Stimulated activated CD4-positive, alpha-beta T cell treated with anti-CD3 and anti-CD28 coated beads, Interleukin-4, amount 100 ng/mL, for 48 hours (primary cell): ENCODE data around the gene MTHFD1.

Source experiments
- DNase-seq, 2 donors: peaks; one replicate each; pipeline ENCODE4 v3.0.0-alpha.2; 2020; ENCODE audit warnings: low read depth in 2 of 2

MTHFD1 gene

DNA sequence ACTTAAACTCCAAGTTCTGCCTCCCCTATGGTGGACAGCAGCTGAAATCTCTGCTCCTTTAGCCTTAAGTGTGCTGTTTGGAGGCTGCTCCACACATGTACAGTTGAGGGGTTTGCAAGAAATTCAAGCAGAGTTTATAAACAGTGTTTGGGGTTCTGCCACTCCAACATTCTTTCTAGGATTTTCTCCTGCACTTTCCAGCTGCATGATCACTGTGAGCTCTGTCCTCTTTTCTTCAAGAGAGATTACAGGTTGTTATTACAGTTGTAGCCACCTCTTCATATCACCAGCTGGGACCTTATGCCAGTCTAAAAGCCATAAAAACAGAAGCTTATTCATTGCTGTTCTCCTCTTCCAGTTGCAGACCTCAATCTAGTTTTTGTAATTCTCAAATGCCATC lies 107.1 kb downstream of the MTHFD1 start:
- DNase-seq, result no peak

- no peak for DNase-seq
These were observed 108.6 kb downstream of the MTHFD1 start for GRCh38 chr14:64496764-64497163.

DNA sequence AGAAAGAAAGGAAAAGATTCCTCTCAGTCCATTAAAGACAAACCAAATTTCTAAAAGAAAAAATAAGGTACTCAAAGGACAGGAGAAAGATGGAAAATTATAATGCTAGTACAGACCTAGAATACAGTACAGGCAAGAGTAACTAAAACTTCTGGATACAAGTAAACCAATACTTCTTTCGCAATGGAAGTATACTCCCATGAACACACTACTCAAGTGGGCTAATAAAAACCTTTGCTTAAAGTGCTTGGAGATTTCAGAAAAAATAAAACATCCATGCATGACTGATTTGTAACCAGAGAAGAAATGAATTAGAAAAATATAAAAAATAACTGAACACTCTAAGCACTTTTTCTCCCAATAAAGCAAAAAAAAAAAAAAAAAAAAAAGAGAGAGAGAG lies 111.9 kb downstream of the MTHFD1 start:
- DNase-seq, result no peak

DNA sequence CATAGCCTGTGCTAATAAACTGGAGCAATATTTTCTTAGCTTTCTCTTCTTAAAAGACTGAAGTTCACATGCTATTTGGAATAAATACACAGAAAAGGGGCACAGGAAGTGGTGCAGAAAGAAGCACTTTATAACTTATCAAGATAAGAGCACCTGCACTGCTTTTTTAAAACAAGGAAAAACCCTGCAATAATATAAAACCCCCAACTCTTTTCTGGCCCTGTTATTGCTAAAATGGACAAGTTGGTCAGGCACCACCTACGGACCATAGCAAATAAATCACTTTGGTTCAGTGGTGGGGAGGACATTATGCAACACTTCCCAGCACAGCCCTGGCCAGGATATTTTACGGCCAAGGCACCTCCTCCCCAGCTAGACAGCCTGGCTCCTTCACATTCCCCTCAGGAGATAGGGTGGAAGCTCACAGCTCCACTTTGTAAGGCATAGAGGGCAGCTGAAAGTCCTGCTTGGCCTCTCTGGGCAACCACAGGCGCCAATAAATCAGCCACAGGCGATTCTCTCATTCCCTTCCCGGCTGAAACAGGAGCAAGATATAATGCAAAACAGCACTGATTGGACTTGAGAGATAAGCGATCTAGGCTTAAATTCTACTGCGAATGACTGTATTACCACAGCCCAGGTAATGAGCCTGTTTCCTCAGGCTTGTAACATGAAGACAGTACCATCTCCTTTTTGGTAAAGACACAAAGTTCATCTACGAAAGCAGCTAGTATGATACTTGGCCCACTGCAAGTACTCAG lies 113.4 kb downstream of the MTHFD1 start:
- DNase-seq, result no peak

DNA sequence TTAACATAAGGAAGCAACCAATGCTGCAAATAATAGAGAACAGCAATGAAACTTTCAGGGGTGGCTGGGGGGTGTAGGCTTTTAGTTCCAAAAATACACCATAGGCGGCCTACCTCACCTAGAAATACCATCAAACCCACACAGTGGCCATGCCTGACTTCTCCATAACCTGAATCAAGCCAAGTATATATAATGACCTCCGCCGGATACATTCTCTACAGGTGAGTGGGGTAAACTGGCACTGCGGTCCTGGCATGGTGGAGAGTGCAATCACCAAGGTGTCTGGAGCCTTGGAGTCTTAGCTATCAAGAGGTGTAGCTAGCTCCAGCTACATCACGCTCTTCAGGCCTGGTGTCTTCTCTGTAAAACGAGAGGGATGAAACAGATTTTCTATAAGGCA lies 114.3 kb downstream of the MTHFD1 start:
- no peak for DNase-seq

DNA sequence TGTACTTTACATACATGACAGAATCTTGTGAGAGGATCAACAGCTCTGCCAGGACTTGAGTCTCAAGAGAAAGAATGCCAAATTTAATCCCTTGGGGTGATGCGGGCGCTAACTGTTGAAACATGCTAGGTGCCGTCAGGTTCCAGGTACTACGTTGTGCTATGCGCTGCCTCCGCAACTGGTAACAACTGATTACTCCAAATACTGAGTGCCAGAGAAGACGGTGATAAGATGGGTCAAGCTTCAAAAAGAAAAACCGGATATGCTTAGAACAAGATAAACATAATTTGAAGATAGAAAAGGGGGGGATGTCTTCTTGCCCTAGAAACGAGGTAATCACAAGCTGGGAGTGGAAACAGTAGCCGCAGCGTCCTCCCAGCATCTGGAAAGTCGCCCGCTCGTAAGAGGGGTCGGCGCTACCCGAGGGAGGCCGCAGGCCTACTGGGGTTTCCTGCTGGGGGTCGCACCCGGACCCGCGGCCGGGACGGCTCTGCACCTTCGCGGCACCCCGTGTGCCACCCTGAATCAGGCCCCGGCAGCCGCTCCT lies 114.8 kb downstream of the MTHFD1 start:
- no peak for DNase-seq

- DNase-seq, result peak; percentile 84 to 90
These were observed 115.5 kb downstream of the MTHFD1 start, which contains the start of gene ZBTB25 for GRCh38 chr14:64503434-64504309. Gene ZBTB25, minus strand, starts transcription at chr14:64503838. Its CDS starts 13,305 bp downstream, at chr14:64490533.

DNA sequence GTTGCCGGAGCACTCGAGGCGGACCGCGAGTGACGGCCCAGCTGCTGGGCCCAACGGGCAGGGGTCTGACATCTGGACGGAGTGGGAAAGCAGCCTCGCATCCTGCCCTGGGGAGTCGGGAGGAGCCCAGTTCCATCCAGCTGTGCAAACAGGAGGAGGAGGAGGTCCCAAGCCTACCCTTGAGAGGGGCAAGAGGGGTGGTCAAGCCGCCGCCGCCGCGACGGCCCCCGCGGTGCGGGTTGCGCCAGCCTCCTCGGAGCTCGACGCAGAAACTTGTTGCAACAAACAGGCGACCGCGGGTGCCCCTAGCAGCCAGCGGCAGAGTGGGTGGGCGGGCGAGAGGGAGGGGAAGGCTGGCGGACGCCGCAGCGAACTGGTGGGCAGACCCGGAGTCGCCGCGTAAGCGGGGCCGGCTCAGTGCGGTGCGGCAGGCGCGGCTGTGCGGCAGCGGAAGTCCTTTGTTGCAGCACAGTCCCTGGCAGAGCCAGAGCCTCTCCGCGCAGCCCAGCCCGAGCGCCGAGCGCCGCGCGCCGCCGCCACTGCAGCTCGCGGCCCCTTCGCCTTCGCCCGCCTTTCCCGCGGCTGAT lies 116.2 kb downstream of the MTHFD1 start, which contains the start of gene ZBTB1:
TSS of gene ZBTB1 (plus strand) at position 461 of the 587 bp plus-strand sequence. CDS start 16,735 bp downstream, outside the sequence.
- peak; percentile 81 to 88 for DNase-seq

- peak; percentile 77 to 85 for DNase-seq
These were observed 117.0 kb downstream of the MTHFD1 start for GRCh38 chr14:64504897-64505794.

DNA sequence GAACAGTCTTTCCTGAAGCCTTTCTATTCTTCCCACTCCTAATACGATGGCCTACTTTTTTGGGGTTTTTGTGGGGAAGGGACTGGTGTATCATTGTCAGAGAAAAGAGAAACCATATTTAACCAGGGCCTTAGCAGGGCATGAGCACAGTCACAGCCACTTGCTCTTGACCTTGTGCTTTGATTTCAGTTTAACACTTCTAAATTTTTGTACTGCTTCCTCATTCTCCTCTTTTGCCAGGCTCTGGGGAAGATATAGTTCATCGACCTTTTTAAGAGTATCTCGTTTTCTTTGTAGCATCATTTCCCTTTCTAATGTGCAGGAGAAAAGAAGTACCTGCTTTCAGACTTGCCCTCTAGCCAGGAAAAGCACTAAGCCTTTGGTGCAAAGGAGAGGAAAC lies 118.6 kb downstream of the MTHFD1 start:
- DNase-seq, result no peak

DNA sequence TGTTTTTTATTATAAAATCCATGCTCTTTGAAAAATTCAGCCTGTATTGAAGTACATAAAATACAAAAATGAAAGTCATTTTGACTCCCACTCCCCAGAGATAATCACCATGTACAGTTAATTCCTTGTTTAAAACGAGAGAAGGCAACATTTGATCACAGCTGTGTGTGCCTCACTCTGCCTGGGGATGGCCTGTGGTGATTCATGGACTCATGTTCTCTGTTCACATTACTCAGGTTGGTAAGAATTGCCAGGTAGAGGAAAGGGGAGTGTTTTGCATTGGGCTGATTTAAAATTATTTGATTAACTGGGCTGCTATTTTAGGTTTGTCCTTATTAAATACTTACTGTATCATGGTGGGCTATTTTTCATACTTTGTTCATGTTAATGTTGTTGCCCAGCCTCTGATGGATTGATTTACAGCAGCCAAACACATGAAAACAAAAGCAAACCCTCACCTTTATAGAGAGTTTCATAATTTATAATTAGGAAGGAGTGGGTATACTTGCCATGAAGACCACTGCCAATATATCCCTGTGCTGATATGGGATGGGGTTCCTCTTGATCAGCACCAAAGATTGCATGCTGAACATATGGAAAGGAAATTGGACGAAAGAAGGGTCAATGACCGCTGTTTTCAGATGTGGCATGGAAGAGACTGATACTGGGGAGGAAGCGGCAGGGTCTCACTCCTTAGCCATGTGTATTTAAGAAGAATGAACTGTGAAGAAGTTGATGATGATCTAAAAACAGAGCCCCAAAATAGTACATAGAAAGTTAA lies 119.4 kb downstream of the MTHFD1 start:
- DNase-seq, result peak in 1 of 2 donors; percentile 19

DNA sequence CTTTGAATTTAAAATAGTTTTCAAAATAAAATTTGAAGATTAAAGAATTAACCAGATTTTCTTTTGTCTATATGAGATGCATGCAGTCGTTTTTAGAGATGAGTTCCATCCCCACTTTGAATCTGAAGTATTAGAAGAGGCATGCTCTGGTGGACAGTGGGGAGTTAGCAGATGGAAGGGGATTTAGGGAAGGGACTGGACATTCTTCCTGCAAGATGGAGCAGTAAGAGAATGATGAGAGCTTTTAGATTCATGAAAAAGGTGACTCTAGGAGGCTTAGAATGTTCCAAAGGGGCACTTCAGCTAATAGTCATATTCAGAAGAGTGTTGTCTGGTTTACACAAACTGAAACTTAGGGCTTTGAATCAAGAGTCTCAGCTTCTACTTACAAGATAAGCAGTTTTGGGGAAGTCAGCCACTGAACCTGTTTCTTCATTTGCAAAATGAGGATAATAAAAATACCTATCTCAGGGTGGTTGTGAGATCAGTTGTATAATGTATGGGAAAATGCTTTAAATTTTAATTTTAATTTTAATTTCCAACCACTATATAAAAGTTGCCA lies 120.1 kb downstream of the MTHFD1 start:
- DNase-seq, result no peak

DNA sequence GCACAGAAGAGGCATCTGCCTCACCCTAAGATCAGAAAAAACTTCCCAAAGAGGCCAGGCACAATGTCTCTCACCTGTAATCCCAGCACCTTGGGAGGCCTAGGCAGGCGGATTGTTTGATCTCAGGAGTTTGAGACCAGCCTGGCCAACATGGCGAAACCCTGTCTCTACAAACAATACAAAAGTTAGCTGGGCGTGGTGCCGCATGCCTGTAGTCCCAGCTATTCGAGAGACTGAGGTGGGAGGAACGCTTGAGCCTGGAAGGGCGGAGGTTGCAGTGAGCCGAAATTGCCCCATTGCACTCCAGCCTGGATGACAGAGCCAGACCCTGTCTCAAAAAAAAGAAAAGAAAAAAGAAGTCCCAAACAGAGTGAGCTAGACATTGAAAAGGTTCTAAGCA lies 120.9 kb downstream of the MTHFD1 start:
- no peak for DNase-seq
